Astrocyte (in vitro differentiated cells and primary cell): ENCODE results near the gene SYCP2. TPM values are rescaled to one million over a fixed set of nuclear protein-coding genes. Genes with fewer than 3 reads are reported as not detected.

Experiments used
- DNase-seq: peaks from one replicate; pipeline ENCODE4 v3.0.0-alpha.2; 2010; ENCODE audit warnings: low read depth
- FAIRE-seq: peaks from 2 replicates; lab custom pipeline; 2011; peaks lifted over from hg19 to GRCh38; lab: Jason Lieb, UNC
- H2AFZ ChIP-seq: 2 replicates; pipeline ENCODE4 v1.6.0; 2012; ENCODE audit warnings: low read depth, low read length, inconsistent platforms
- H3K27ac ChIP-seq: 2 replicates; pipeline ENCODE4 v1.5.1; 2011; ENCODE audit warnings: low read depth, low read length, inconsistent platforms
- H3K27me3 ChIP-seq: 2 replicates; pipeline ENCODE4 v1.6.0; 2011; ENCODE audit warnings: low read length, inconsistent platforms; ENCODE audit not compliant: insufficient read depth
- H3K36me3 ChIP-seq: 2 replicates; pipeline ENCODE4 v1.5.1; 2011; ENCODE audit warnings: low read length, inconsistent platforms; ENCODE audit not compliant: insufficient read depth
- H3K4me1 ChIP-seq: 2 replicates; pipeline ENCODE4 v1.5.1; 2011; ENCODE audit warnings: low read length, inconsistent platforms; ENCODE audit not compliant: insufficient read depth
- H3K4me2 ChIP-seq: 2 replicates; pipeline ENCODE4 v1.6.0; 2012; ENCODE audit warnings: low read length, inconsistent platforms
- H3K4me3 ChIP-seq: 2 replicates; pipeline ENCODE4 v1.5.1; 2011; ENCODE audit warnings: low read depth, mild to moderate bottlenecking, low read length, inconsistent platforms; ENCODE audit not compliant: insufficient read depth
- H3K79me2 ChIP-seq: 2 replicates; pipeline ENCODE4 v1.6.0; 2012; ENCODE audit warnings: mild to moderate bottlenecking, low read length, inconsistent platforms; ENCODE audit not compliant: insufficient read depth
- H3K9ac ChIP-seq: 2 replicates; pipeline ENCODE4 v1.6.0; 2012; ENCODE audit warnings: mild to moderate bottlenecking, low read length, inconsistent platforms
- H3K9me3 ChIP-seq: 2 replicates; pipeline ENCODE4 v1.5.1; 2012; ENCODE audit warnings: low read depth, mild to moderate bottlenecking, low read length, inconsistent platforms; ENCODE audit not compliant: insufficient read depth
- H4K20me1 ChIP-seq: 2 replicates; pipeline ENCODE4 v1.6.0; 2012; ENCODE audit warnings: low read length, inconsistent platforms; ENCODE audit not compliant: insufficient read depth
- H3K27ac Mint-ChIP-seq: one replicate; pipeline ENCODE4 v1.8.0; 2021; ENCODE audit warnings: mild to moderate bottlenecking, mixed read lengths; ENCODE audit not compliant: unreplicated experiment
- H3K27me3 Mint-ChIP-seq: one replicate; pipeline ENCODE4 v1.8.0; 2021; ENCODE audit warnings: low read depth, mixed read lengths; ENCODE audit not compliant: unreplicated experiment
- H3K36me3 Mint-ChIP-seq: one replicate; pipeline ENCODE4 v1.8.0; 2021; ENCODE audit warnings: low read depth, mixed read lengths; ENCODE audit not compliant: unreplicated experiment
- H3K4me1 Mint-ChIP-seq: one replicate; pipeline ENCODE4 v1.8.0; 2021; ENCODE audit warnings: low read depth, mixed read lengths; ENCODE audit not compliant: unreplicated experiment
- H3K4me3 Mint-ChIP-seq: one replicate; pipeline ENCODE4 v1.8.0; 2021; ENCODE audit warnings: mild to moderate bottlenecking, moderate library complexity, mixed read lengths; ENCODE audit not compliant: unreplicated experiment
- H3K9me3 Mint-ChIP-seq: one replicate; pipeline ENCODE4 v1.8.0; 2021; ENCODE audit warnings: mild to moderate bottlenecking, mixed read lengths; ENCODE audit not compliant: unreplicated experiment
- CTCF ChIP-seq: IDR thresholded peaks from 2 replicates; pipeline ENCODE4 v1.5.1; 2011; ENCODE audit warnings: low read depth, mild to moderate bottlenecking, inconsistent platforms, low read length, moderate library complexity; ENCODE audit not compliant: insufficient read depth
- EZH2 ChIP-seq: IDR thresholded peaks from 2 replicates; pipeline ENCODE4 v1.6.1; 2012; ENCODE audit warnings: mild to moderate bottlenecking, low read length, inconsistent platforms; ENCODE audit not compliant: insufficient read depth
- total RNA-seq: library from RNA; stranded (reverse); gene quantifications from 2 replicates; pipeline ENCODE4 v1.2.1, GENCODE V29; 2021

SYCP2 gene
- total RNA-seq, 1 donor from 2014 or later = 0.27 TPM

- FAIRE-seq (no peak), DNase-seq (no peak)
- Histone ChIP-seq H3K9ac (no peak overlapping the region), H3K9me3 (no peaks in the 10 kb centered on the region), H3K4me3 (no peak overlapping the region), H3K27me3 (no peaks in the 10 kb centered on the region), H3K4me1 (no peaks in the 10 kb centered on the region), H3K4me2 (no peak overlapping the region), H4K20me1 (no peaks in the 10 kb centered on the region), H3K27ac (no peak overlapping the region), H2AFZ (no peak overlapping the region), H3K79me2 (no peaks in the 10 kb centered on the region), H3K36me3 (no peaks in the 10 kb centered on the region)
- Mint-ChIP-seq H3K4me3 (no peak overlapping the region), H3K27me3 (no peaks in the 10 kb centered on the region), H3K4me1 (no peaks in the 10 kb centered on the region), H3K9me3 (no peaks in the 10 kb centered on the region), H3K27ac (no peak overlapping the region), H3K36me3 (no peaks in the 10 kb centered on the region)
- no peak for TF ChIP-seq EZH2
- no peak for TF ChIP-seq CTCF
These were observed 43.6 kb upstream of the SYCP2 start for GRCh38 chr20:59977086-59977485.

GRCh38 chr20:59976156-59976782 is 42.8 kb upstream of the SYCP2 start:
- Histone ChIP-seq H4K20me1 (no peaks in the 10 kb centered on the region), H3K27ac (no peak overlapping the region), H3K9ac (no peak overlapping the region), H3K4me3 (no peak overlapping the region), H3K9me3 (no peaks in the 10 kb centered on the region), H3K36me3 (no peaks in the 10 kb centered on the region), H3K4me2 (no peak overlapping the region), H2AFZ (no peak overlapping the region), H3K27me3 (no peaks in the 10 kb centered on the region), H3K4me1 (no peaks in the 10 kb centered on the region), H3K79me2 (no peaks in the 10 kb centered on the region)
- Mint-ChIP-seq H3K4me1 (no peaks in the 10 kb centered on the region), H3K36me3 (no peaks in the 10 kb centered on the region), H3K4me3 (no peak overlapping the region), H3K27ac (no peak overlapping the region), H3K9me3 (no peaks in the 10 kb centered on the region), H3K27me3 (no peaks in the 10 kb centered on the region)
- FAIRE-seq (no peak), DNase-seq (no peak)
- TF ChIP-seq EZH2 = no peak
- TF ChIP-seq CTCF = no peak

GRCh38 chr20:59972037-59972801 is 38.8 kb upstream of the SYCP2 start:
- FAIRE-seq (no peak), DNase-seq (no peak)
- Mint-ChIP-seq H3K4me3 (no peak overlapping the region), H3K9me3 (no peaks in the 10 kb centered on the region), H3K27me3 (no peaks in the 10 kb centered on the region), H3K4me1 (no peaks in the 10 kb centered on the region), H3K27ac (no peak overlapping the region), H3K36me3 (no peaks in the 10 kb centered on the region)
- H4K20me1 ChIP-seq = no peaks in the 10 kb centered on the region
- no peak overlapping the region for H3K27ac ChIP-seq
- no peak overlapping the region for H3K9ac ChIP-seq
- H3K79me2 ChIP-seq = no peaks in the 10 kb centered on the region
- no peak for TF ChIP-seq CTCF
- TF ChIP-seq EZH2 = no peak
- H3K36me3 ChIP-seq = no peaks in the 10 kb centered on the region
- no peaks in the 10 kb centered on the region for H3K27me3 ChIP-seq
- H3K9me3 ChIP-seq = no peaks in the 10 kb centered on the region
- H3K4me2 ChIP-seq = no peak overlapping the region
- H2AFZ ChIP-seq = no peak overlapping the region
- no peaks in the 10 kb centered on the region for H3K4me1 ChIP-seq
- H3K4me3 ChIP-seq = no peak overlapping the region
